ENCODE measurements around the gene TOP2B. TPM values are rescaled to one million over a fixed set of nuclear protein-coding genes. Genes with fewer than 3 reads are reported as not detected.

TOP2B gene
- total RNA-seq, 1 experiment from 2014 or later: 181 TPM

DNA sequence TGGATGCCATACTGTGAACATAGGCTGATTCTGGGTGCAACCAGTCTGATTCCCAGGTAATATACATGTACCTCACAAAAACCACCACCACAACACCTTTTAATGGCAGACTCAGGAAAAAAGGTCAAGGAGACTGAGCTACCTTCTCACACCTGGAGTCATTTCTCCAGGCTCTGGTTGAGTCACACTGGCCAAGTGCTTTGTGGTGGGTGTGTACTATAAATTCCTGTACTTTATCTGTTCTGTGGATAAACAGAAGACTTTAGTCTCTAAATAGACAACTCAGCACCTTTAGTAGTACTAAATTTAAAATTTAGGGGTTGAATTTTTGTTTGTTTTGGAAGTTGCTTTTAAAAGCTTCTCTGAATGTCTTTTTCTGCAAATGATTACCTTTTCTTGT lies 46.7 kb downstream of the TOP2B start:
- H3K27ac ChIP-seq (ENCODE audit: insufficient read length, low read depth, low read length): no peak overlapping the region
- no peak overlapping the region for H3K18ac ChIP-seq (ENCODE audit: insufficient read length, low read depth, low read length)
- Mint-ChIP-seq H3K27me3 (ENCODE audit: low read depth) (no peaks in the 10 kb centered on the region), H3K4me1 (no peaks in the 10 kb centered on the region), H3K9me3 (no peaks in the 10 kb centered on the region), H3K4me3 (no peak overlapping the region), H3K27ac (no peak overlapping the region), H3K36me3 (ENCODE audit: insufficient read depth in 1 of 3, low read depth in 3 of 3) (peaks cover 18 to 66% (median 62%) of the 10 kb centered on the region in 3 experiments; a peak in 6 of 7 replicates)
- no peaks in the 10 kb centered on the region for H3K79me1 ChIP-seq (ENCODE audit: insufficient read depth, low read depth, low read length, poor library complexity, severe bottlenecking)
- TF ChIP-seq, protein P1, sequence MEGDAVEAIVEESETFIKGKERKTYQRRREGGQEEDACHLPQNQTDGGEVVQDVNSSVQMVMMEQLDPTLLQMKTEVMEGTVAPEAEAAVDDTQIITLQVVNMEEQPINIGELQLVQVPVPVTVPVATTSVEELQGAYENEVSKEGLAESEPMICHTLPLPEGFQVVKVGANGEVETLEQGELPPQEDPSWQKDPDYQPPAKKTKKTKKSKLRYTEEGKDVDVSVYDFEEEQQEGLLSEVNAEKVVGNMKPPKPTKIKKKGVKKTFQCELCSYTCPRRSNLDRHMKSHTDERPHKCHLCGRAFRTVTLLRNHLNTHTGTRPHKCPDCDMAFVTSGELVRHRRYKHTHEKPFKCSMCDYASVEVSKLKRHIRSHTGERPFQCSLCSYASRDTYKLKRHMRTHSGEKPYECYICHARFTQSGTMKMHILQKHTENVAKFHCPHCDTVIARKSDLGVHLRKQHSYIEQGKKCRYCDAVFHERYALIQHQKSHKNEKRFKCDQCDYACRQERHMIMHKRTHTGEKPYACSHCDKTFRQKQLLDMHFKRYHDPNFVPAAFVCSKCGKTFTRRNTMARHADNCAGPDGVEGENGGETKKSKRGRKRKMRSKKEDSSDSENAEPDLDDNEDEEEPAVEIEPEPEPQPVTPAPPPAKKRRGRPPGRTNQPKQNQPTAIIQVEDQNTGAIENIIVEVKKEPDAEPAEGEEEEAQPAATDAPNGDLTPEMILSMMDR (conservative IDR thresholded peaks at IDR 0.05): no peak
- no peaks in the 10 kb centered on the region for H4K20me1 ChIP-seq (ENCODE audit: control insufficient read depth, insufficient read depth, insufficient read length)
- no peak overlapping the region for H2AK5ac ChIP-seq (ENCODE audit: insufficient read length, low read length)
- no peak overlapping the region for H3K9ac ChIP-seq (ENCODE audit: extremely low read depth, insufficient read length, low read length)
- H2BK5ac ChIP-seq (ENCODE audit: insufficient read length, low read length): no peak overlapping the region
- no peak overlapping the region for H4K91ac ChIP-seq (ENCODE audit: insufficient read length, low read depth, low read length)
- H3T11ph ChIP-seq (ENCODE audit: low read length): no peak overlapping the region
- no peak overlapping the region for H3K14ac ChIP-seq (ENCODE audit: insufficient read depth, low read length)
- H3K4ac ChIP-seq (ENCODE audit: low read depth, low read length): no peak overlapping the region
- no peak overlapping the region for H2BK12ac ChIP-seq (ENCODE audit: insufficient read length, low read depth, low read length)
- H3K4me2 ChIP-seq (ENCODE audit: insufficient read depth, insufficient read length, low read length): no peak overlapping the region
- no peaks in the 10 kb centered on the region for H3K27me3 ChIP-seq (ENCODE audit: insufficient read depth, low read length)
- H3K9me3 ChIP-seq (ENCODE audit: control insufficient read depth, low read depth, low read length): no peaks in the 10 kb centered on the region
- no peak overlapping the region for H2BK20ac ChIP-seq (ENCODE audit: low read depth, low read length, poor library complexity, severe bottlenecking)
- H2AFZ ChIP-seq (ENCODE audit: low read length): no peak overlapping the region
- no peaks in the 10 kb centered on the region for H3K23me2 ChIP-seq (ENCODE audit: insufficient read length, low read depth, low read length, poor library complexity, severe bottlenecking)
- no peak overlapping the region for H3K56ac ChIP-seq (ENCODE audit: insufficient read length, low read depth, low read length)
- H3K4me1 ChIP-seq (ENCODE audit: insufficient read depth, low read length): no peaks in the 10 kb centered on the region
- no peaks in the 10 kb centered on the region for H3K79me2 ChIP-seq (ENCODE audit: insufficient read depth, low read length)
- DNase-seq: no peak
- H4K5ac ChIP-seq (ENCODE audit: insufficient read length, low read depth, low read length): no peak overlapping the region
- no peak overlapping the region for H2BK120ac ChIP-seq (ENCODE audit: low read depth, low read length, poor library complexity, severe bottlenecking)
- no peak overlapping the region for H4K8ac ChIP-seq (replicated peaks; ENCODE audit: insufficient read length, low read depth, low read length)
- no peak overlapping the region for H3K23ac ChIP-seq (ENCODE audit: insufficient read length, low read depth, low read length)
- no peak overlapping the region for H2BK15ac ChIP-seq (ENCODE audit: low read depth, low read length)
